ENCODE data around the gene OR2A7.
"Not testable (repeated sequence)": the region's sequence is repeated elsewhere in the genome, so short reads cannot be mapped to it uniquely, and the experiment has no call there.

OR2A7 gene

GRCh38 chr7:144305156-144305555, 40.6 kb upstream of the OR2A7 start:
- not testable (repeated sequence) for H3K4me1 ChIP-seq (ENCODE audit: control insufficient read depth in 2 of 2, insufficient read depth in 1 of 2, low read depth in 1 of 2, low read length in 2 of 2); H2AFZ ChIP-seq (ENCODE audit: low read length); H2AK5ac ChIP-seq (ENCODE audit: low read depth, low read length); H3K9me3 ChIP-seq (replicated peaks in 1 of 2; ENCODE audit: control insufficient read depth in 2 of 2, insufficient read depth in 1 of 2, low read depth in 1 of 2, low read length in 2 of 2); H2BK12ac ChIP-seq (ENCODE audit: low read length); H3K23ac ChIP-seq (ENCODE audit: low read depth, low read length, poor library complexity); H3K36me3 ChIP-seq (replicated peaks in 1 of 2; ENCODE audit: control insufficient read depth in 2 of 2, insufficient read depth in 2 of 2, low read length in 2 of 2); H3K79me1 ChIP-seq (ENCODE audit: low read depth, low read length); H3K27me3 ChIP-seq (ENCODE audit: control insufficient read depth in 3 of 3, insufficient read depth in 3 of 3, low read depth in 1 of 3, low read length in 3 of 3); H3K9ac ChIP-seq (ENCODE audit: low read depth, low read length, poor library complexity); H2BK120ac ChIP-seq (ENCODE audit: low read depth, low read length); H2BK15ac ChIP-seq (ENCODE audit: low read length); H3K4ac ChIP-seq (ENCODE audit: low read length); H3K18ac ChIP-seq (ENCODE audit: low read length); H3K4me3 ChIP-seq (ENCODE audit: low read length in 2 of 2); H3K14ac ChIP-seq (ENCODE audit: low read length); H3K4me2 ChIP-seq (ENCODE audit: insufficient read depth, low read length, poor library complexity, severe bottlenecking); H4K91ac ChIP-seq (ENCODE audit: low read depth, low read length, poor library complexity); H4K8ac ChIP-seq (ENCODE audit: low read depth, low read length); H2BK5ac ChIP-seq (ENCODE audit: low read length); DNase-seq (ENCODE audit: low spot score); H3K27ac ChIP-seq (replicated peaks; ENCODE audit: low read length)
- no CpG with 5 or more reads among the region's 2 CpGs for WGBS, 2 donors (ENCODE audit: extremely low coverage in 2 of 2, insufficient read length in 2 of 2, insufficient replicate concordance in 1 of 2)

- H3K18ac ChIP-seq (ENCODE audit: low read length); H4K8ac ChIP-seq (ENCODE audit: low read depth, low read length); H3K27me3 ChIP-seq (ENCODE audit: control insufficient read depth in 3 of 3, insufficient read depth in 3 of 3, low read depth in 1 of 3, low read length in 3 of 3); DNase-seq (ENCODE audit: low spot score); H4K91ac ChIP-seq (ENCODE audit: low read depth, low read length, poor library complexity); H2BK120ac ChIP-seq (ENCODE audit: low read depth, low read length); H2BK5ac ChIP-seq (ENCODE audit: low read length); H3K4me2 ChIP-seq (ENCODE audit: insufficient read depth, low read length, poor library complexity, severe bottlenecking); H2AK5ac ChIP-seq (ENCODE audit: low read depth, low read length); H3K36me3 ChIP-seq (replicated peaks in 1 of 2; ENCODE audit: control insufficient read depth in 2 of 2, insufficient read depth in 2 of 2, low read length in 2 of 2); H3K9ac ChIP-seq (ENCODE audit: low read depth, low read length, poor library complexity); H2AFZ ChIP-seq (ENCODE audit: low read length); H3K14ac ChIP-seq (ENCODE audit: low read length); H3K79me1 ChIP-seq (ENCODE audit: low read depth, low read length); H3K9me3 ChIP-seq (replicated peaks in 1 of 2; ENCODE audit: control insufficient read depth in 2 of 2, insufficient read depth in 1 of 2, low read depth in 1 of 2, low read length in 2 of 2); H2BK12ac ChIP-seq (ENCODE audit: low read length); H3K4ac ChIP-seq (ENCODE audit: low read length); H3K23ac ChIP-seq (ENCODE audit: low read depth, low read length, poor library complexity); H3K27ac ChIP-seq (replicated peaks; ENCODE audit: low read length); H2BK15ac ChIP-seq (ENCODE audit: low read length); H3K4me1 ChIP-seq (ENCODE audit: control insufficient read depth in 2 of 2, insufficient read depth in 1 of 2, low read depth in 1 of 2, low read length in 2 of 2); H3K4me3 ChIP-seq (ENCODE audit: low read length in 2 of 2): not testable (repeated sequence)
- WGBS, 2 donors (ENCODE audit: extremely low coverage in 2 of 2, insufficient read length in 2 of 2, insufficient replicate concordance in 1 of 2) = no CpG with 5 or more reads among the region's 5 CpGs
Observed at GRCh38 chr7:144303607-144304006, 39.0 kb upstream of the OR2A7 start.

GRCh38 chr7:144302578-144303303, 38.1 kb upstream of the OR2A7 start:
- H4K91ac ChIP-seq (ENCODE audit: low read depth, low read length, poor library complexity); H2BK120ac ChIP-seq (ENCODE audit: low read depth, low read length); DNase-seq (ENCODE audit: low spot score); H3K4me2 ChIP-seq (ENCODE audit: insufficient read depth, low read length, poor library complexity, severe bottlenecking); H3K27ac ChIP-seq (replicated peaks; ENCODE audit: low read length); H3K9me3 ChIP-seq (replicated peaks in 1 of 2; ENCODE audit: control insufficient read depth in 2 of 2, insufficient read depth in 1 of 2, low read depth in 1 of 2, low read length in 2 of 2); H2BK5ac ChIP-seq (ENCODE audit: low read length); H3K18ac ChIP-seq (ENCODE audit: low read length); H2AFZ ChIP-seq (ENCODE audit: low read length); H2BK15ac ChIP-seq (ENCODE audit: low read length); H3K9ac ChIP-seq (ENCODE audit: low read depth, low read length, poor library complexity); H3K23ac ChIP-seq (ENCODE audit: low read depth, low read length, poor library complexity); H3K14ac ChIP-seq (ENCODE audit: low read length); H3K4me1 ChIP-seq (ENCODE audit: control insufficient read depth in 2 of 2, insufficient read depth in 1 of 2, low read depth in 1 of 2, low read length in 2 of 2); H3K4ac ChIP-seq (ENCODE audit: low read length); H3K36me3 ChIP-seq (replicated peaks in 1 of 2; ENCODE audit: control insufficient read depth in 2 of 2, insufficient read depth in 2 of 2, low read length in 2 of 2); H2AK5ac ChIP-seq (ENCODE audit: low read depth, low read length); H3K27me3 ChIP-seq (ENCODE audit: control insufficient read depth in 3 of 3, insufficient read depth in 3 of 3, low read depth in 1 of 3, low read length in 3 of 3); H4K8ac ChIP-seq (ENCODE audit: low read depth, low read length); H2BK12ac ChIP-seq (ENCODE audit: low read length); H3K4me3 ChIP-seq (ENCODE audit: low read length in 2 of 2); H3K79me1 ChIP-seq (ENCODE audit: low read depth, low read length): not testable (repeated sequence)
- WGBS, 2 donors (ENCODE audit: extremely low coverage in 2 of 2, insufficient read length in 2 of 2, insufficient replicate concordance in 1 of 2) = no CpG with 5 or more reads among the region's 1 CpG

GRCh38 chr7:144293794-144294499, 29.4 kb upstream of the OR2A7 start:
- DNase-seq (ENCODE audit: low spot score); H3K4me3 ChIP-seq (ENCODE audit: low read length in 2 of 2); H3K79me1 ChIP-seq (ENCODE audit: low read depth, low read length); H3K27ac ChIP-seq (replicated peaks; ENCODE audit: low read length); H3K4ac ChIP-seq (ENCODE audit: low read length); H2BK12ac ChIP-seq (ENCODE audit: low read length); H3K9me3 ChIP-seq (replicated peaks in 1 of 2; ENCODE audit: control insufficient read depth in 2 of 2, insufficient read depth in 1 of 2, low read depth in 1 of 2, low read length in 2 of 2); H3K18ac ChIP-seq (ENCODE audit: low read length); H4K91ac ChIP-seq (ENCODE audit: low read depth, low read length, poor library complexity); H2AK5ac ChIP-seq (ENCODE audit: low read depth, low read length); H3K9ac ChIP-seq (ENCODE audit: low read depth, low read length, poor library complexity); H2BK5ac ChIP-seq (ENCODE audit: low read length); H3K14ac ChIP-seq (ENCODE audit: low read length); H3K36me3 ChIP-seq (replicated peaks in 1 of 2; ENCODE audit: control insufficient read depth in 2 of 2, insufficient read depth in 2 of 2, low read length in 2 of 2); H2BK15ac ChIP-seq (ENCODE audit: low read length); H3K4me1 ChIP-seq (ENCODE audit: control insufficient read depth in 2 of 2, insufficient read depth in 1 of 2, low read depth in 1 of 2, low read length in 2 of 2); H3K23ac ChIP-seq (ENCODE audit: low read depth, low read length, poor library complexity); H2BK120ac ChIP-seq (ENCODE audit: low read depth, low read length); H2AFZ ChIP-seq (ENCODE audit: low read length); H3K4me2 ChIP-seq (ENCODE audit: insufficient read depth, low read length, poor library complexity, severe bottlenecking); H3K27me3 ChIP-seq (ENCODE audit: control insufficient read depth in 3 of 3, insufficient read depth in 3 of 3, low read depth in 1 of 3, low read length in 3 of 3); H4K8ac ChIP-seq (ENCODE audit: low read depth, low read length): not testable (repeated sequence)
- WGBS, 2 donors (ENCODE audit: extremely low coverage in 2 of 2, insufficient read length in 2 of 2, insufficient replicate concordance in 1 of 2) = no CpG with 5 or more reads among the region's 60 CpGs
